SK-N-SH treated with all-trans-retinoic acid at 6 μM for 48 hours (cell line): Measurements from ENCODE around the gene ZNF304.

ENCODE experiments used
- ATAC-seq: fragments of 200-7000 bp; cut with Tn5 transposase; 3 replicates; pipeline ENCODE4 v1.9.1; 2020; ENCODE audit warnings: mild to moderate bottlenecking, moderate library complexity
- BACH2 ChIP-seq: fragments of 250-450 bp; sonication (Bioruptor Pico); IDR thresholded peaks from 2 replicates; pipeline ENCODE4 v1.9.0; 2021; ENCODE audit warnings: mild to moderate bottlenecking, borderline replicate concordance
- CSDC2 ChIP-seq: fragments of 250-450 bp; sonication (Bioruptor Pico); IDR thresholded peaks from 2 replicates; pipeline ENCODE4 v1.5.0; 2020; ENCODE audit warnings: mild to moderate bottlenecking, moderate library complexity
- CSRNP3 ChIP-seq: fragments of 250-450 bp; sonication (Bioruptor Pico); IDR thresholded peaks from 2 replicates; pipeline ENCODE4 v1.5.1; 2021; ENCODE audit warnings: mild to moderate bottlenecking, moderate library complexity
- ESRRG ChIP-seq: fragments of 250-450 bp; sonication (Bioruptor Pico); IDR thresholded peaks from 2 replicates; pipeline ENCODE4 v1.6.1; 2021; ENCODE audit warnings: mild to moderate bottlenecking
- ISL1 ChIP-seq: fragments of 250-450 bp; sonication (Bioruptor Pico); IDR thresholded peaks from 2 replicates; pipeline ENCODE4 v2.1.2; 2022; ENCODE audit warnings: mild to moderate bottlenecking, moderate library complexity
- OSR1 ChIP-seq: fragments of 250-450 bp; sonication (Bioruptor Pico); IDR thresholded peaks from 2 replicates; pipeline ENCODE4 v1.8.0; 2022; ENCODE audit warnings: moderate library complexity, mild to moderate bottlenecking, inconsistent platforms
- PATZ1 ChIP-seq: fragments of 250-450 bp; sonication (Bioruptor Pico); IDR thresholded peaks from 2 replicates; pipeline ENCODE4 v1.8.0; 2020; ENCODE audit warnings: mild to moderate bottlenecking, moderate library complexity, borderline replicate concordance
- RARB ChIP-seq: fragments of 250-450 bp; sonication (Bioruptor Pico); IDR thresholded peaks from 2 replicates; pipeline ENCODE4 v1.8.0; 2021; ENCODE audit warnings: mild to moderate bottlenecking, moderate library complexity
- SNAI2 ChIP-seq: fragments of 250-450 bp; sonication (Bioruptor Pico); IDR thresholded peaks from 2 replicates; pipeline ENCODE4 v1.5.0; 2020; ENCODE audit warnings: mild to moderate bottlenecking, moderate library complexity
- TOX ChIP-seq: fragments of 250-450 bp; sonication (Bioruptor Pico); IDR thresholded peaks from 2 replicates; pipeline ENCODE4 v1.8.0; 2021; ENCODE audit warnings: mild to moderate bottlenecking, moderate library complexity, borderline replicate concordance
- ZC3H10 ChIP-seq: fragments of 250-450 bp; sonication (Bioruptor Pico); IDR thresholded peaks from 2 replicates; pipeline ENCODE4 v1.5.1; 2021; ENCODE audit warnings: mild to moderate bottlenecking, moderate library complexity
- ZFP3 ChIP-seq: fragments of 250-450 bp; sonication (Bioruptor Pico); IDR thresholded peaks from 2 replicates; pipeline ENCODE4 v1.5.0; 2020; ENCODE audit warnings: mild to moderate bottlenecking, moderate library complexity
- ZFP30 ChIP-seq: fragments of 450-650 bp; formaldehyde crosslinking; IDR thresholded peaks from 2 replicates; pipeline ENCODE4 v1.5.0; 2022; ENCODE audit warnings: mild to moderate bottlenecking, moderate library complexity
- ZNF565 ChIP-seq: fragments of 450-650 bp; formaldehyde crosslinking; conservative IDR thresholded peaks from 2 replicates; pipeline ENCODE4 v1.5.0; 2020; ENCODE audit warnings: low read depth, mild to moderate bottlenecking, moderate library complexity
- ZNF70 ChIP-seq: fragments of 450-650 bp; formaldehyde crosslinking; IDR thresholded peaks from 2 replicates; pipeline ENCODE4 v1.5.0; 2020; ENCODE audit warnings: mild to moderate bottlenecking, moderate library complexity
- ZNF8 ChIP-seq: fragments of 450-650 bp; formaldehyde crosslinking; IDR thresholded peaks from 2 replicates; pipeline ENCODE4 v1.5.0; 2020; ENCODE audit warnings: mild to moderate bottlenecking, moderate library complexity

ZNF304 gene

GRCh38 chr19:57389730-57390598 lies 38.9 kb downstream of the ZNF304 start, which contains the start of gene ZNF548 (continued):
- TF ChIP-seq ZFP30, result no peak
- no peak for TF ChIP-seq ZC3H10
- TF ChIP-seq ZFP3, result no peak
- TF ChIP-seq TOX (CRISPR knock-in tag), result no peak
- TF ChIP-seq CSRNP3 (CRISPR knock-in tag), result no peak
- no peak for TF ChIP-seq ZNF70 (CRISPR knock-in tag)

- ATAC-seq, result no peak
- TF ChIP-seq ZNF565, result no peak
- no peak for TF ChIP-seq ESRRG (CRISPR knock-in tag)
- no peak for TF ChIP-seq ZNF70 (CRISPR knock-in tag)
- no peak for TF ChIP-seq ISL1 (CRISPR knock-in tag)
- TF ChIP-seq PATZ1 (CRISPR knock-in tag), result no peak
Observed at GRCh38 chr19:57395710-57396109, 44.6 kb downstream of the ZNF304 start.

- TF ChIP-seq OSR1 (CRISPR knock-in tag) (no peak), ZFP3 (no peak), ESRRG (CRISPR knock-in tag) (no peak), BACH2 (no peak), ZNF8 (CRISPR knock-in tag) (no peak)
- no peak for ATAC-seq
Observed at GRCh38 chr19:57398868-57399267, 47.8 kb downstream of the ZNF304 start.

GRCh38 chr19:57403737-57404563 lies 52.9 kb downstream of the ZNF304 start:
- TF ChIP-seq ISL1 (CRISPR knock-in tag) (no peak), ZFP3 (no peak), SNAI2 (CRISPR knock-in tag) (no peak), CSDC2 (CRISPR knock-in tag) (no peak), ZNF8 (CRISPR knock-in tag) (no peak), RARB (CRISPR knock-in tag) (no peak)
- TF ChIP-seq, all 23 proteins: peak for 0
- ATAC-seq, result no peak

- peak; percentile 53 for ATAC-seq
- TF ChIP-seq ZNF8 (CRISPR knock-in tag), result no peak
Observed at GRCh38 chr19:57406516-57407123, 55.5 kb downstream of the ZNF304 start.
